HG02798 (cell line): ENCODE data around the gene CCL25.

Source experiments
- ATAC-seq: cut with Tn5 transposase; IDR thresholded peaks from one replicate; pipeline ENCODE4 v1.9.1; 2021; ENCODE audit warnings: mild to moderate bottlenecking; ENCODE audit not compliant: unreplicated experiment, poor library complexity

The CCL25 gene

DNA sequence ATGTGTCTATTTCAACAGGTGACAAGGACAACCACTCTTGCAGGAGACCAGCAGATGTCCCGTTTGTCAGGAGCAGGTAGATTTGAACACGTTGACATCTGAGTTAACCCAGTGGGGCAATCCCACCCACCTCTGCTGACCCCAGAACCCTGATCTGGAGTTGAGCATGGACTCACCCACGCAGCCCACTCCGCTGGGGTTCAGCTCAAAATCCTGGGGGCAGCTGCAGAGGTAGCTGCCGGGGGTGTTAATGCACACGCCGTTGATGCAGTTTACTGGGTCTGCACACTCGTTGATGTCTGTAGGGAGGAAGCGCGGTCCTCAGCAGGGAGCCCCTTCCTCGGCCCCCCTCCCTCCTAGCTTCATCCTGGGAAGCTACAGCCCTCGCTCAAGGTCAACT lies 56.9 kb downstream of the CCL25 start:
- no peak for ATAC-seq

DNA sequence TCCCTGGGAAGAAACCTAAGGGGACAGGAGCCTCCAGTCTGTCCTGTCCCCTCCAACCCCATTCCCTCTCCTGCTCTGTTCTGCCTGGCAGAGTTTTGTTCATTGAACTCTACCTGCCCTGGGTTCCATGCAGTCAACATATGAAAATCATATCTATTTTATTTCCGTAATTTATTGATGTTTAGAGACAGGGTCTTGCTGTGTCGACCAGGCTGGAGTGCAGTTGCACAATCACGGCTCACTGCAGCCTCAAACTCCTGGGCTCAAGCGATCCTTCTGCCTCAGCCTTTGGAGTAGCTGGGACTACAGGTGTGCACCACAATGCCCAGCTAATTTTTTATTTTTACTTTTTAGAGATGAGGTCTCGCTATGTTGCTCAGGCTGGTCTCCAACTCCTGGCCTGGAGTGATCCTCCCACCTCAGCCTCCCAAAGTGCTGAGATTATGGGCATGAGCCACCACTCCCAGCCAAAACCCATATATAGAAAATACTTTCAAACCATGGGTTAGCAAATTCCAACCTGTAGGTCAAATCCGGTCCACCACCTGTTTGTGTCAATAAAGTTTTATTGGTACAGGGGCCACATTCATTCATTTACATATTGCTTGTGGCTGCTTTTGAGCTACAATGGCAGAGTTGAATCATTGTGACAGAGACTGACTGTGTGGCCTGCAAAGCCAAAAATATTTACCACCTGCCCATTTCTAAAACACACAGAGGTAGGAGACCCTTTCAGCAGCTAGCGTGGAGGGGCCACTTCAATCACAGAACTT lies 57.5 kb downstream of the CCL25 start:
- no peak for ATAC-seq

DNA sequence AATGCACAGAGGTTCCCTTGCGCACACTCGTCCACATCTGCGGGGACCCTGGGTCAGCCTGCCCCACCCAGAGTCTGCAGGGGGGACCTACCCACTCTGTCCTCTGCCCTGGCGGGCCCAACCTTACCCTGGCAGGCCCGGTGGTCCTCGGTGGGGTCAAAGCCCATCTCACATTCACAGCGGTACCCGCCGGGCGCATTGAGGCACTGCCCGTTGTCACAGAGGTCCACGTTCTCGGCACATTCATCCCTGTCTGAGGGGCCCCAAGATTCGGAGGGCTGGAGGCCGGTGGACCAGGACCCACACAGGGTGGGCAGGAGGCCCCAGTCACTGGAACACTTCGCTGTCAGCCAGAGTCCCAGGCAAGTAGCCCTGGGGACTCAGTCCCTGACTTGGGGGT lies 58.4 kb downstream of the CCL25 start:
- ATAC-seq, result no peak

DNA sequence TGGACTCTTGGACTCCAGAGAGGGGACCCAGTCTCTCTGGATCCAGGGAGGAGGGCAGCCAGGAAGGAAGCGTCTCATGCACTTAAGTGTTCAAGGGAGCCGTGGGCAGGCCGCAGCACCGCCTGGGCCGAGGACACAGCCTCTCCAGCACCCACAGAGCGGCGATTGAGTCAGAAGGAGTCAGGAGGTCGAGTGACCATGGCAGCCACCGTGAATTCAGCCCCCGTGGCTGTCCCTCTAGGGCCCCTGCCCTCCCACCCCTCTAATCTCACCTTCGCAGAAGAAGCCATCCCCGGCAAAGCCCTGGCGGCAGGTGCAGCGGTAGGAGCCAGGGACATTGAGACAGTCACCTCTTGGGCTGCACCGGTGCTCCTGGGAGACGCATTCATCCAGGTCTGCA lies 58.8 kb downstream of the CCL25 start:
- ATAC-seq, result no peak
